OCI-M1 (cell line): ENCODE measurements around the gene RNF157.
"Not testable (repeated sequence)": the region's sequence is repeated elsewhere in the genome, so short reads cannot be mapped to it uniquely, and the experiment has no call there.

ENCODE experiments used
- DNase-seq: peaks from one replicate; lab custom pipeline; 2025; lab: John Stamatoyannopoulos, UW

RNF157 gene

GRCh38 chr17:76254275-76254674 is 14.0 kb upstream of the RNF157 start:
- no peak for DNase-seq

- no peak for DNase-seq
Measured at GRCh38 chr17:76253841-76254240, 13.5 kb upstream of the RNF157 start.

DNA sequence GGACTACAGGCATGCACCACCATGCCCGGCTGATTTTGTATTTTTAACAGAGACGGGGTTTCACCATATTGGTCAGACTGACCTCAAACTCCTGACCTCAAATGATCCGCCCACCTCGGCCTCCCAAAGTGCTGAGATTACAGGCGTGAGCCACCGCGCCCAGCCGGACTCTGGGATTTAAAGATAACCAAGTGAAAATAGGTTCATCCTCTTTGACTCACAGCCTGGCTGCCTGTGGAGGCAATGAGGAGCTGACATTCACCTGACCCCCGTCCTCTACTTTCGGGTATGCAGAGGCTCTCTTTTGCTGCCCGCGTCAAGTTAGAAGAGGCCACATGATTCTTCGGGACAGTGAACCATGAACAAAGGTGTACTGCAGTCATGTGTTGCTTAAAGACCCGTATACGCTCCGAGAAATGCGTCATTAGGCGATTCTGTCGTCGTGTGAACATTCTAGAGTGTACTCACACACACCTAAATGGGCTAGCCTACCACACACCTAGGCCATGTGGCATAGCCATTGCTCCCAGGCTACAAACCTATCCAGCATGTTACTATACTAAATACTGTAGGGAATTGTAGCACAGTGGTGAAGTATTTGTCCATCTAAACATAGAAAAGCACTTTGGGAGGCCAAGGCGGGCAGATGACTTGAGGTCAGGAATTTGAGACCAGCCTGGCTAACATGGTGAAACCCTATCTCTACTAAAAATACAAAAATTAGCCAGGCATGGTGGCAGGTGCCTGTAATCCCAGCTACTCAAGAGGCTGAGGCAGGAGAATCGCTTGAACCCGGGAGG is 12.9 kb upstream of the RNF157 start:
- peak; percentile 32 for DNase-seq

- DNase-seq, result peak; percentile 64
Measured at GRCh38 chr17:76252040-76252954, 12.0 kb upstream of the RNF157 start.

- no peak for DNase-seq
Measured at GRCh38 chr17:76251478-76252039, 11.3 kb upstream of the RNF157 start.

DNA sequence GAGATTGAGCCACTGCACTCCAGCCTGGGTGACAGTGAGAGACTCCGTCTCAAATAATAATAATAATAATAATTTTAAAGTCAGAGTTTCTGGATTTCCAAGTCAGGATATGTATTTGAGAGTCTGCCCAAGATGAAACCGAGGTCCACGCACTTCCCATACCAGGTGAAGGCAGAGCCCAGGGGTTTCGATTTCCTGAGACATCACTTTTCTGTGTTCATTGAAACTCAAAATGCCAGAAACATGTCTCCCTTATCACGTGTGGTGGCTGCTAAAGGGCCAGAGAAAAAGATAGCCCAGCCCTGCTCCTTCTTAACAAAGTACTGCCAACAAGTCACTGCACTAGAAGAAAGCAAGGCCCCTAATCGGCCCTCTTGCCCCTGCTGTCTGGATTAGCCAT is 9.8 kb upstream of the RNF157 start:
- no peak for DNase-seq

DNA sequence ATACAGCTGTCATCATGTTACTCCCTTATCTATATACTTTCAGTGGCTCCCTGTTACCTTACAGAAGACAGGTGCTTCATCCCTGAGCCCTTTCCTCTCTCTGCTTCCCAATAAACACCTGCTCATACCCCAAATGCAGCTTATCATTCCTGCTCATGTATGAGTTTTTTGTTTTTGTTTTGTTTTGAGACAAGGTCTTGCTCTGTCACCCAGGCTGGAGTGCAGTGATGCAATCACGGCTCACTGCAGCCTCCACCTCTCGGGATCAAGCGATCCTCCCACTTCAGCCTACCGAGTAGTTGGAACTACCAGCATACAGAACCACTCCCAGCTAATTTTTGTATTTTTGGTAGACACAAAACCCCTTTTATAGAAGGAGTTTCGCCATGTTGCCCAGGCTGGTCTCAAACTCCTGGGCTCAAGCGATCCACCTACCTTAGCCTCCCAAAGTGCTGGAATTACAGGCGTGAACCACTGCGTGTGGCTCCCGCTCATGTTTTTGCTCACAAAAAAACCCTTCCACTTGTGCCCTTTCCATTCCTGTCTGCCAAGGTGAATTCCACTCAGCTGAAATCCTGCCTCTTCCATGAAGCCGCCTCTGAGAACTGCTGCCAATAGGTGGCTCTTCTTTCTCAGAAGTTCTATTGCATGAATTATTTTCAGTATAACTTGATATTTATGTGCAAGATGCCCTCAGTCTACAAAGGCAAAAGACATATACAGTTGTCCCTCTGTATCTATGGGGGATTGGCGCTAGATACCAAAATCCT is 7.9 kb upstream of the RNF157 start:
- DNase-seq, result no peak

- no peak for DNase-seq
Measured at GRCh38 chr17:76247304-76247703, 7.0 kb upstream of the RNF157 start.

DNA sequence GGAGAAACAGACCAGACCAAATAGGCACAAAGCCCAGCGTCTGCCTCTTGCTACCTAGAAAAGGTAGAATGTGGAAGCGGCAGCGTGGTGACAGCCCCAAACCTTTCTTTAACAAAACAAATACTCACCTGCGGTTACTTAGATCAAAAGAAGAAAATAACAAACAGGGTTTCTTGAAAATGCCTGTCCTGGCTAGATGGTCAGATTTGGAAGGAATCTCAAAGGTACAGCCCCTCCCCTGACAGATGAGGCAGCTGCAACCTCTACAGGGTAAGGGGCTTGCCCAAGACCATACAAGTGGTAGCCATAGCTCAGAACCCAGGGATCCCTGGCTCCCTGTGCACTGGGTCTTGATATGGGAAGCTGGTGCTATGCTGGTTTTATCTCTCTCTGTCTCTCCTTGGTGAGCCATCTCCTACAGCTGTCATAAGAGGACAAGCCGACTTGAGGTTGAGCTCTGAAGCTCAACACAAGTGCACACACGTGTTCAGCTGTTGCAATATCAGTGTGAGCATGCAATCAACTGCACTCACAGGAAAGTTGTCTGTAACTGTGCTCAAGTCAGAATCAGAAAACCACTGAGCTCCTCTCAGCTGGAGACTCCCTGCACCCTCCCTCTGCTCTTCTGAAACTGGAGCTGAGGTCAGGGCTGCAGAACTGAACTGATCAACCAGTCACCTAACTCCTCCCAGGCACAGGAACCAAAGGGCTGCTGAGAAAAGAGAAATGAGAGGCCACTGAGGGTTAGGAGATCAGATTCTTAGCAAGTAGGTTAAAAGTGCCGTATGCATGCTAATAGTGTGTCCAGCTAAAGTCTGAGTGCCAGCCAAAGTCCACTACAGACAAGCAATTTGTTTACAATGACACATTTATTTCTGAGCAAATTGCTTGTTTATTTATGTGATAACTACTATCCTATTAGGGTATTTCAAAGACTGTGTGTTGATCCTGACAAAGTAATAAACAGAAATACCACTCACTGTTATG is 6.1 kb upstream of the RNF157 start:
- DNase-seq, result peak; percentile 89

DNA sequence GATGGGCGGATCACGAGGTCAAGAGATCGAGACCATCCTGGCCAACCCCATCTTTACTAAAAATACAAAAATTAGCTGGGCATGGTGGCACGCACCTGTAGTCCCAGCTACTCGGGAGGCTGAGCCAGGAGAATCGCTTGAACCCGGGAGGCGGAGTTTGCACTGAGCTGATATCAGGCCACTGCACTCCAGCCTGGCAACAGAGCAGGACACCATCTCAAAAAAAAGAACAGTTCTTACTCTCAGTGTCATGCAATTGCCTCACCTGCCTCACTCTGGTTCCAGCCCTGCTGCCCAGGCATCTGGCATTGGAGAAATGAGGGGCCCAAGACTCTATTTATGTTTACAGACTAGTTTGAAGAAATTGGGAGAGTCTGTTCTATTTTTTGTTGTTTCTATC is 4.4 kb upstream of the RNF157 start:
- DNase-seq, result not testable (repeated sequence)

- peak; percentile 53 for DNase-seq
Measured at GRCh38 chr17:76243826-76244679, 3.8 kb upstream of the RNF157 start.

DNA sequence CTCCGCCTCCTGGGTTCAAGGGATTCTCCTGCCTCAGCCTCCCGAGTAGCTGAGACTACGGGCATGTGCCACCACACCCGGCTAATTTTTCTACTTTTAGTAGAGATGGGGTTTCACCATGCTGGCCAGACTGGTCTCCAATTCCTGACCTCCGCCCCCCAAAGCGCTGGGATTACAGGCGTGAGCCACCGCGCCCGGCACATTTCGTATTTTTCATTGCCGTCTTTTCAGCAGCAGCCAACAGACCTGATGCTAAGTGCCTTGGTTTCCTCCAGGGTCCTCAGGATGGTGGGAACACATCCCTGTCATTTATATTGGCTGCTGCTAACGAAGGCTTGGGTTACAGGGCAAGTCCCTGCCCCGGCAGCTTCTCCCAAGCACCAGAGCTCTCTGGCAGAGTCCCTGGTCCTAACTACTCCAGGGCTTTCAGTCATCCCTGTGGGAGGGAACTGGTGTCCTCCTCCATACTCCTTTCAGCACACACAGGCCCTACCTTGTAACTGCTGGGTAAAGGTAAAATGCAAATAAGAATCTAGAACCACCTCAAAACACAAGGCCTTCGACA is 1.5 kb upstream of the RNF157 start:
- no peak for DNase-seq

DNA sequence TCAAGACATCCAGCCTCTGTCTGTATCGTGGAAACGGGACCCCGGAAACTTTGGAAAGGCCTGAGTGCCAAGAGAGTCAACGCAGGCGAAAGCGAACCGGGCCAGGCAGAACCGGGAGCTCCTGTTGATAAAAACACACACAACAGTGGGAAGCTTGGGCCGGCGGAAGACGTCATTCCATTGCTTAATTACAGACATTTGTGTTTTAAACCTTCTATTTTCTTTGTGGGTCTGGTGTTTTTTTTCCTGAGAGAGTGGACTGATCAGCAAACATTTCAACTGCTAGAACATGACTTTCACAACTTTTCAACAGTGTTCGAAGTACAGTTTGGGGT is 878 bp upstream of the RNF157 start:
- no peak for DNase-seq

DNA sequence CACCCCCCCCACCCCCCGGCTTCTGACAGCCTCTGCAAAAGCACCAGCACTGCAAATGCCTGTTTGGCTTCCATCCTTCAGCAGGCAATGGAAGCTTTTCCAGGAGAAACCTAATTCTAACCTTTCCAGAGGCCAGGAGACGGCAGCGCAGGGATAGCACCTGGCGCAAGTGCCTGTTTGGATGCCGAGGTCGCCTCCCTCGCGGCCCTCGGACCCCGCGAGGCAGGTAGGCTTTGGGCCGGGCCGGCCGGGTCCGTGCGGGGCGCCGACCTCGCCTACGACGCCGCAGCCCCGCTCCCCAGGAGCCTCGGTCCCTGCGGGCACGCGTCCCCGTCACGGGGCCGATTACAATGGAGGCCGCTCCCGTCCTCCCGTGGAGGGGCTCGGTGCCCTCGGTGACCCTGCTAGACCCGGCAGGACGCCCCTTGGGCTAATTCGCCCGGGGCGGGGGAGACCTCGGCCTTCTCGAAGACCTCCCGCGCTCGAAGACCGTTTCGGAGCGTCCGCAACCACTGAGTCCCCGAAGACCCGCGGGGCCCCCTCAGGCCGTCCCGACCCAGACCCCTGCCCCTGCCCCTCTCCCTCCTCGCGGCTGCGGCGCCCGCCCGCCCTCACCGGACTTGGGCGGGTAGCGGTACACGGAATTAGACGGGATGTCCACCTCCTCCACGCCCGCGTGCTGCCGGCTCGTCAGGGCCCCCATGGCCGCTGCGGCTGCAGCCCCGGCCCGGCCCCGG is 587 bp downstream of the RNF157 start:
- no peak for DNase-seq

DNA sequence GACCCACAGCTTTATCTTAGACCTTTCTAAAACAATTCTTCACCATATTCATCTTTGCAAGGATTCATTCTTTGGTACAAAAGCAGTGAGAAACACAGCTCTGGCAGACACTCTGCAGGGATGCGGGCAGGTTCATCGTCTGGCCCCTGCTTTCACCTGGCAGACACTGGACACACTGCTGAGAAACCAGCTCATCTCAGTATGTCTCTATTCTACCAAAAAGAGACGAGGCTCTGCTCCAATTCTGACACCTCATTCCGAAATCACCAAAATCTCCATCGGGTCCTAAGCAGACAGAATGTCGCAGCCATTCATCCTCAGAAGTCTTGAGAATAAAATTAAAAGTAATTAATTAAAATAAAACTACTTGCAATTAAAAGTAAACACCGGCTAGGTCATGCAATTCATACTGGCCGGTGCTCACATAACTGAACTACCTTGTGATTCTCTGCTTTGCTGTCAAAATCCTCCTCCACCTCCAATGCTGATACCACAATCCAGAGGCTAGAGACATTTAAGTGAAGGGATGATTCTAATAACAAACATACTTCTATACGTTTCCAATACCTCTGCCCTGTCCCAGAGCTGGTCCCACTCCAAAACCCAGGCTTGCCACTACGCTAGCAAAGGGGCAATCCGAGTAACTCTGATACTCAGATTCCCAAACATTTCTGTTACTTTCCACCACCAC is 1.3 kb downstream of the RNF157 start:
- DNase-seq, result no peak

DNA sequence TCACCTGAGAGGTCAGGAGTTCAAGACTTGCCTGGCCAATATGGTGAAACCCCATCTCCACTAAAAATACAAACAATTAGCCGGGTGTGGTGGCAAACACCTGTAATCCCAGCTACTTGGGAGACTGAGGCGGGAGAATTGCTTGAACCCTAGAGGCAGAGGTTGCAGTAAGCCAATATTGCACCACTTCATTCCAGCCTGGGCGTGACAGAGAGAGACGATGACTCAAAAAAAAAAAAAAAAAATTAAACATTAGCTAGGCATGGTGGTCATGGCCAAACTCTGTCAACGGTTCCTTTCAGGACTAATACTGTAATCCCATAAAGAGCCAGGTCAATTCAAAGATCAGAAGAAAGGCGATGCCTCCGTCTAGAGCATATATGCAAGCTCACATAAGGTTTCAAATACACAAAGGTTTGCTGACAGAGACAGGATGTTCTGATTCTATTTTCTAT is 2.4 kb downstream of the RNF157 start:
- DNase-seq, result no peak

- no peak for DNase-seq
Measured at GRCh38 chr17:76236603-76237002, 3.7 kb downstream of the RNF157 start.

GRCh38 chr17:76235883-76236282 is 4.4 kb downstream of the RNF157 start:
- no peak for DNase-seq
